LoVo (cell line): ENCODE data around the gene SLC28A3.
"Not testable (repeated sequence)": the region's sequence is repeated elsewhere in the genome, so short reads cannot be mapped to it uniquely, and the experiment has no call there.

Source experiments
- DNase-seq: peaks from one replicate; pipeline ENCODE4 v3.0.0-alpha.2; 2016; ENCODE audit warnings: low spot score

The SLC28A3 gene, protein sequence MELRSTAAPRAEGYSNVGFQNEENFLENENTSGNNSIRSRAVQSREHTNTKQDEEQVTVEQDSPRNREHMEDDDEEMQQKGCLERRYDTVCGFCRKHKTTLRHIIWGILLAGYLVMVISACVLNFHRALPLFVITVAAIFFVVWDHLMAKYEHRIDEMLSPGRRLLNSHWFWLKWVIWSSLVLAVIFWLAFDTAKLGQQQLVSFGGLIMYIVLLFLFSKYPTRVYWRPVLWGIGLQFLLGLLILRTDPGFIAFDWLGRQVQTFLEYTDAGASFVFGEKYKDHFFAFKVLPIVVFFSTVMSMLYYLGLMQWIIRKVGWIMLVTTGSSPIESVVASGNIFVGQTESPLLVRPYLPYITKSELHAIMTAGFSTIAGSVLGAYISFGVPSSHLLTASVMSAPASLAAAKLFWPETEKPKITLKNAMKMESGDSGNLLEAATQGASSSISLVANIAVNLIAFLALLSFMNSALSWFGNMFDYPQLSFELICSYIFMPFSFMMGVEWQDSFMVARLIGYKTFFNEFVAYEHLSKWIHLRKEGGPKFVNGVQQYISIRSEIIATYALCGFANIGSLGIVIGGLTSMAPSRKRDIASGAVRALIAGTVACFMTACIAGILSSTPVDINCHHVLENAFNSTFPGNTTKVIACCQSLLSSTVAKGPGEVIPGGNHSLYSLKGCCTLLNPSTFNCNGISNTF

DNA sequence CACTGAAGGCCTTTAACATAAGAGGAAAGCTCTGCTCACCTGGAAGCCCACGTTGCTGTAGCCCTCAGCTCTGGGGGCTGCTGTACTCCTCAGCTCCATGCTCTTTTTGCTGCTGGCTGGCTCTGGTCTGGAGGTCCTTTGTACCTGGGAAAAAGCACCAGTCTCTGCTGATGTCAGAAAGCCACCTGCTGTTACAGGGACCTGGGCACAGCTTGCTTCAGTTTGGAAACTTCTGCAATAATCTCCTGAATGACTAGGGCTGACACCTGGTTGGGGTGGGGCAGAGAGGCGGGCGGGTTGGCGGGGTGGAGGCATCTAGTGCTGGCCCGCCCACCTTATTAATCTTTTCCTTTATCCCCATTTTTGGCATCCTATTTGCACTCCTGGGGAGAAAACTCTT, at the start of gene SLC28A3:
TSS of gene SLC28A3 (minus strand) at position 224 of the 400 bp plus-strand sequence. CDS start at position 99, 125 bp downstream.
- no peak for DNase-seq

DNA sequence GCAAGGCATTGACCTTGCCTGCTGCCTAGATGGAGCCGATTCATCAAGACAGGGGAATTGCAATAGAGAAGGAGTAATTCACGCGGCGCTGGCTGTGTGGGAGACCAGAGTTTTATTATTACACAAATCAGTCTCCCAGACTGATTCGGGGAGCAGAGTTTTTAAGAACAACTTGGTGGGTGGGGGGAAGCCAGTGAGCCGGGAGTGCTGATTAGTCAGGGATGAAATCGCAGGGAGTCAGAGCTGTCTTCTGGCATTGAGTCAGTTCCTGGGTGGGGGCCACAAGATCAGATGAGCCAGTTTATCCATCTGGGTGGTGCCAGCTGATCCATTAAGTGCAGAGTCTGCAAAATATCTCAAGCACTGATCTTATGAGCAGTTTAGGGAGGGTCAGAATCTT, 49.7 kb upstream of the SLC28A3 start:
- DNase-seq = not testable (repeated sequence)

DNA sequence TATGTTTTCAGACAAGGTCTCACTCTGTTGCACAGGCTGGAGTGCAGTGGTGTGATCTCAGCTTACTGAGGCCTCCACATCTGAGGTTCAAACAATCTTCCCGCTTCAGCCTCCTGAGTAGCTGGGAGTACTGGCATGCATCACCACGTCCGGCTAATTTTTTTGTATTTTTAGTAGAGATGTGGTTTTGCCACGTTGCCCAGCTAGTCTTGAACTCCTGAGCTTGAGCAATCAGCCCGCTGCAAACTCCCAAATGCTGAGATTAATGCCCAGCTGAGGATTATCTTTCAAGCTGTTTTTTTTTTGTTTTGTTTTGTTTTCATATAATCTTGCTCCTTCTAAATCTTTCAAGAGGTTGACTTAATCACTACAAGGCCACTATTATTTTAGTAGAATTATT, 47.3 kb upstream of the SLC28A3 start:
- DNase-seq = no peak

DNA sequence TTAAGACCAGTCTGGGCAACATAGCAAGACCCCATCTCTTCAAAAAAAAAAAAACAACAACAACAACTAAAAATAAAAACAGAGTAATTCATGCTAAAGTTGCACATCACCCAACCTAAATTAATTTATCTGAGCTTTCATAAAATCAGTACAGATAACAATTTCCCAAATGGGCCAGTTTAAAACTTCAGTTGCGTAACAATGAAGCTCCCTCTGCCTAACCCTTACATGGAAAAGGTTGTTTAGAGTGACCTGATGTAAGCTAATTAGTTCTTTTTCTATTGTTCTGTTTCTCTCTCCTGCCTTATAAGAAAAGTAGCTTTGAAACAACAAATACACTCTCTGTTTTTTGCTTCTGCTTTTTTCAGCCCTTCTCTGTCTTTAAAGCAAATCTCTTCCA, 46.2 kb upstream of the SLC28A3 start:
- no peak for DNase-seq

DNA sequence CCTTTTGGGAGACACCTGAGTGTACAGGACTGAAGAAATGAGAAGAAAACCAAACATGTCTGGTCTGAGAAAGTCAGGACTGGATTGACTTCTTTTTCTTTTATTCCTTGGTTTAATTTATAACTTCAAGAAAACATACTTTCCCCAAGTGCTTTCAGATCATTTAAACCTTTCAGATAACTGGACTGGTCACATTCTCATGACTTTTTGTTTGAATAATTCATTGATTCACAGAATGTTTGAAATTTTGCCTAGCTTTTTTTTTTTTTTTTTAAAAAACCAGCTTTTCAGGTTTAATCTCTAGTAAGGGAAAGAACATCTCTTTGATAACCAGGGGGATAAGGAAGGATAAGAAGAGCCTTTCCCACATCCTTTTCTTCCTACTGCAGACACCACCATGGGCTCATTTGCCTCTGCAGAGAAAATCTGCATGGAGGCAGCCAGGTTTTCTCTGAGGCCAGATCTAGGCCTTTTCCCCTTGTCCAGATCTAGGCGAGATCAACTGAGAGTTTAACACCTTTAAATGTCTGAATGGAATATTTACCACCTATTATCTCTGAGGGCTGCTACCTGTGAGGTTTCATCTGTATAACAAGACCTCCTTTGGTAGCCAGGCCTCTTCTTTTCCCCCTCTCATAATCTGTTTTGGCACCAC, 45.0 kb upstream of the SLC28A3 start:
- DNase-seq = no peak

DNA sequence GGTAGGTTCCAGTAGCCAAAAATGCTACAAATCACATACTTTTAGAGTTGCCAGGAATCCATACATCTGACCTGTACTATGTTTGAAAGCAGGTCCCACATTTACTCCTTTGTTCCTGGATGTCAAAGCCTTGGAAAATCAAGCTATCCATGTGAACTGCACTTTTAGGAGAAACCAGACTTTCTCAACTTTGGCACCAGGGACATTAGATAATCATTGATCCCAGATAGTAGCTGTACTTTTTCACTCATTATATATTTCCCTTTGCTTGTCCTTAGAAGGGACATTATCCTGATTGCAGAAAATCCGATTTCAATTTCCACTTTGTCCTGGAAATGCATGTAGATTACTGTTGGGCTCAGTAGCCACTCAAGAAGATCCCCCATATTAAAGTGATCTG, 44.1 kb upstream of the SLC28A3 start:
- no peak for DNase-seq

DNA sequence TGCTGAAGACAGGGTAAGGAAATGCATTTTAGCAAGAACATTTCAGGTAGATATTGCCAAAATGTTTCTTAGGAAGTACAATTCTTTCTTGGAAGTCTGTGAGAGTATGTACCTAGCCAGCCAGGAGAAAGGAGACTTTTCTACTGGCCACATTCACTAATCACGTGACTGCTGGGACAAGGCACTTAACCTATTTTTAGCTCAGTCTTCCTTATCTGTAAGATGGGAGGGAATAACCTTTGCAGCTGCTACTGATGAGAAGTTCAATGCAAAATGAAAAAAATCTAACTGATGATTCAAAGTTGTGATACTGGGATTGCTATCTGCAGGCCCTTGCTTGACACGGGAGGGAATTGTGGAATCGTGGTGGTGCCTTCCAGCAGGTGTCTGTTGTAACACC, 42.6 kb upstream of the SLC28A3 start:
- no peak for DNase-seq

DNA sequence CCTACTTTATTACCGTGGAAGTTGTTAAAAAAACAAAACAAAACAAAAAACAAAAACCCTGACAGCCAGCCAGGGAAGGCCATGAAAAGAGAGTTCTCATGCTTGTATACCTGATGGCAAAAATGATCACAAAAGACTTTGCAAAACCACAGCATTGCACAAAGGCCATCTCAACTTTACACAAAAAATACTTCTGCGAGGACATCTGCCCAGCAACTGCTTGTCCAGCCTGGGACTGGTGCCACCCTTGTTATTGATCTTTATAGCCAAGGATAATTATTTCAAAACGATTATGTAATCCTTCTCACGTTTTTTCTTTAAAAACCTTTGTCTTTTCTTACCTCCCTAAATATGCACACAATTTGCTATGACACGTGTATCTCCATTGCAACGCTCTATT, 42.2 kb upstream of the SLC28A3 start:
- no peak for DNase-seq

DNA sequence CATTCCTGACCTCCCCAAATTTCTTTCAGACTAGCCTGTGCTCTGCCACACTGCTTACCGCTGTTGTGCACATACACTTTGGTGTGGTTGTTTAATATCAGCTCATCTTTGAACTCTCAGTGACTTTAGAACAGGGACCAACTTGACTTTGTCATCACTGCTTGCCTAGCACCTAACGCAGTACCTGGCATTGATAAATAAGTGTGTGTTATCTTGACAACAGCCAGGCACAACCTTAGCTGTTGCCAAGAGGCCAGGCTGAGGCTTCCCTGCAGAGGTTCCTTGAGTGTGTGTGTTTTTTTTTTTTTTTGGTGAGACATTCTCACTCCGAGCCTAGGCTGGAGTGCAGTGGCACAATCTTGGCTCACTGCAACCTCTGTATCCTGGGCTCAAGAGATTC, 41.0 kb upstream of the SLC28A3 start:
- no peak for DNase-seq

DNA sequence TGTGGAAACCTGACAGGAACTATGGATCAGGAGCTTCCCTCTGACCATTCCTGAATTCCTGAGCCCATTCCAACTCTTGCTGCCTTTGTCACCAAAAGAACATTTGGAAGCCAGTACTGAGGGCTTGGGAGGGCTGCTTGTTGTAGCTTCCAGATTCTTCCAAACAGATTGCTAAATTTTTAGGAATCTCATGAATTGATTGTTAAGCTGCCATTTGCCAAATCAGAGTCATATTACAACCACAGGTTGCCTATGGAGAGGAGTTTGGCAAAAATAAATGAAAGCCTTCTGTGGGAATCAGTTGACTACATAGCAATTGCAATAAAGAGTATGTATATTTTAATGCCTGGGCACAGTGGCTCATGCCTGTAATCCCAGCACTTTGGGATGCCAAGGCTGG, 39.2 kb upstream of the SLC28A3 start:
- DNase-seq = no peak

DNA sequence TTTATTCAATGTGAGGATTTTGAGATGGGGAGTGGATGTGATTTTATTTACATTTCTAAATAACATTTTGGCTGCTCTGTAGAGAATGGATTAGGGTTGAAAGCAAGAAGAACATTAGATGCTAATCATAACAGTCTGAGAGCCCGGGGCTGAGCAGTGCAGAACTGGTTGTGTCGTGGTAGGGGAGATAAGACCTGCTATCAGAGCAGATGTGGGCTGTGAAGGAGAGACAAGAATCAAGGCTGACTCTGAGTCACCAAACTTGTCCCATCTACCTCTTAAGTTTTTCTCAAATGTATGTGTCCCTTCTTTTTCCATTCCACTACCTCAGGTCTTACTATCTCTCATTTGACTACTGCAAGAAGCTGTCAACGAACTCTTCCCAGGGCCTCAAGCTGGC, 35.4 kb upstream of the SLC28A3 start:
- DNase-seq = no peak

DNA sequence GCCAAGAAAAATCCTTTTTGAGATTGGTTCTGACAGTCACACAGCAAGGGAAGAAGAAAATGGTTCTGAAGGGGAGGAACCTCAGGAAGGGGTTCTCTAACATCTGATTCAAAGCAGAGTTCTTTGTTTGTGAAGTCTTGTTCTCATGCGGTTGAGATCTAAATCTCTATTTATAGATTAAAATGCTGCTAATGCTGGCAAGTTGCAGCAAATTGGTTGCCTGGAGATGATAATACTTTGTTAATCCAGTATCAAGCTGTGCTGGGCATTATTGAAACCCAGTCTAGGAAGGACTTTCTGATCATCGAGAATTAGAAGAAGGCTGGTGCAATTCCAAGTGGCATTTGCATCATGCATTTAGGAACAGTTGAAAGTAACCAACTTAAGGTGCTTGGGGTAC, 34.0 kb upstream of the SLC28A3 start:
- no peak for DNase-seq

DNA sequence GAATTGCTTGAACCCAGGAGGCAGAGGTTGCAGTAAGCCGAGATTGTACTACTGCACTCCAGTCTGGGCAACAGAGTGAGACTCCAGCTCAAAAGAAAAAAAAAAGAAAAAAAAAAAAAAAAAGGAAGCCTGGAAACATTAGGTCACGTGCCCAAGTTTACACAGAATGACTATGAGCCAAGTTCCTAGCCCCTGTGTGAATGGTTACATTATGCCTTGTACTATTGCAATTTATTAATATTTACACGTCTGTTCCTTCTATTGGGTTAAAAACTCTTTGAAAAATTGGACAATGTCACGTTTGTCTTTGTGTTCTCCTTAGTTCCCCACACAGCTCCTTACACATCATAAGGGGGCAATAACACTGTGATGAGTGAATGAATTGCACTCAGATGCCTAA, 33.5 kb upstream of the SLC28A3 start:
- no peak for DNase-seq

DNA sequence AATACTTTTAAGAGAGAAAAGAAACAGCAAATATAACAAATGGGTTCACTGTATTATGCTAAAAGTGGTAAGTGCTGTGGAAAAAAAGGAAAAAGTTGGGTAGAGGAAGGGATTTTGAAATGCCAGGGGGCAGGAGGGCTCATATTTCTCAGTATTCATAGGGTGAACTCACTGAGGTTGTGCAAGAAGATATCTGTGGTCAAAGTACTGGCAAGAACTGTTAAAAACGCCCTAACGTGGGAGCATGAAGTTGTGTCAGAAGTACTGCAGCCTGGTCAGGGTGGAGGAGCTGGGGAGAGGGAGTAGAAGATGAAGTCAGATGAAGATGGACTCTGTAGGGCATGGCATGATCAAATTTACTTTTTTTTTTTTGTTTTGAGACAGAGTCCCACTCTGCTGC, 31.2 kb upstream of the SLC28A3 start:
- no peak for DNase-seq

DNA sequence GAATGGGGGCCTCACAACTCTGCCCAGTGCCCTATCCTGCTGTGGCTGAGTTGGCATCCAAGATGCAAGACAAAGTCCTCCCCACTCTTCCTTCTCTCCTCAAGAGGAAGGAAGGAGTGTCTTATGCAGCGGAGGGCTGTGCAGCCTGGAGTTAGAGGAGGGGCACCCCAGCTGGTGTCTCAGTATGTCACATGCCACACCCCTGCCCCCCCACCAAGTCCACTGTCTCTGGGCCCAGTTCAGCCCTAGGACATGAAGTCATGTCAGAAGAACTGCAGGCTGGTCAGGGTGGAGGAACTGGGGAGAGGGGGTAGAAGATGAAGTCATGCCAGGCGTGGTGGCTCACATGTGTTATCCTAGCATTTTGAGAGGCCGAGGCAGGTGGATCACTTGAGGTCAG, 28.0 kb upstream of the SLC28A3 start:
- DNase-seq = no peak

DNA sequence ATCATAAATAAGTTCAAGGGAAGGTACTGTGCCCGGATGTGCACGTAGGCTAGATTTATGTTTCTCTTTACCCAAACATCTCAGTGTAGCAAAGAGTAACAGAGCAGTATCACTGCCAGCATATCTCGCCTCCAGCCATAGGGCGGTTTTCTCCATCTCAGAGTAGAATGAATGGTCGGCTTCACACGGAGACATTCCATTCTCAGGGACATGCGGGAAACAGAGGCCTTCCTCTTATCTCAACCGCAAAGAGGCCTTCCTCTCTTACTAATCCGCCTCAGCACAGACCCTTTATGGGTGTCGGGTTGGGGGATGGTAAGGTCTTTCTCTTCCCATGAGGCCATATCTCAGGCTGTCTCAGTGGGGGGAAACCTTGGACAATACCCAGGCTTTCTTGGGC, 27.2 kb upstream of the SLC28A3 start:
- not testable (repeated sequence) for DNase-seq

DNA sequence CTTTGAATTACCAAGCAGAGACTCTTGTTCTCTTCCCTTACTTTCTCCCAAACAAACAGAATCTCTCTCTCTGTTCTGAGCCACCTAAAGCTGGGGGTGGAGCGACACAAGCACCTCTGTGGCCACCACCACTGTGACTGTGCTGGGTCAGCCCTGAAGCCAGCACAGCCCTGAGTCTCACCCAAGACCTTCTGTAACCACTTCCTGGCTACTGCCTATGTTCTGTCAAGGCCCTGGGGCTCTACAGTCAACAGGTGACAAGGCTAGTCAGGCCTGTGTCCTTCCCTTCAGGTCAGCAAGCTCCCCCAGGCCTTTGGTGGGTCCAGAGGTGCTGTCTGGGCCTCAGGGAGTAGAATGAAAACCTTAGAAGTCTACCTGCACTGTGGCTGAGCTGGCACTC, 26.1 kb upstream of the SLC28A3 start:
- DNase-seq = no peak

DNA sequence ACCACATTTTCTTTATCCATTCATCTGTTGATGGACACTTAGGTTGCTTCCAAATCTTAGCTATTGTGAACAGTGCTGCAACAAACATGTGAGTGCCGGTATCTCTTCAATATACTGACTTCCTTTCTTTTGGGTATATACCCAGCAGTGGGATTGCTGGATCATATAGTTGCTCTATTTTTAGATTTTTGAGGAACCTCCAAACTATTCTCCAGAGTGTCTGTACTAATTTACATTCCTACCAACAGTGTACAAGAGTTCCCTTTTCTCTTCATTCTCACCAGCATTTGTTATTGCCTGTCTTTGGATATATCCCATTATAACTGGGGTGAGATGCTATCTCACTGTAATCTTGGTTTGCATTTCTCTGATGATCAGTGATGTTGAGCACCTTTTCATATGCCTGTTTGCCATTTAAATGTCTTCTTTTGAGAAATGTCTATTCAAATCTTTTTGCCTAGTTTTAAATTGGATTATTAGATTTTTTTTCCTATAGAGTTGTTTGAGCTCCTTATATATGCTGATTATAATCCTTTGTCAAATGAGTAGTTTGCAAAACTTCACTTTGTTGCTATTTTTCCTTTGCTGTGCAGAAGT, 24.4 kb upstream of the SLC28A3 start:
- not testable (repeated sequence) for DNase-seq

DNA sequence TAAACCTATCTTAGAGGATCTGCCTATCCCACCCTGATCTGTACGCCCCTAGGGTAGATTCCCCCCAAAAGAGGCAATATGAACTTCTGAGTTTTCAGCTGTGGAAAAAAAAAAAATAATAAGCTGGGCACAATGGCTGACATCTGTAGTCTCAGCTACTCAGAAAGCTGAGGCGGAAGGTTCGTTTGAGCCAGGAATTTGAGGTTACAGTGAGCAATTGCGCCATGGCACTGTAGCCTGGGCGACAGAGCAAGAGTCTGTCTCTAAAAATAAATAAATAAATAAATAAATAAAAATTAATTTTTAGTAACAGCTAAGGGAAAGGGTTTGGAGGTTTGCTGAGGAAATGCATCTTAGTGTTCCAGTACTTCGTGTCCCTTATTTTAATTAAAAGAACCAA, 21.1 kb upstream of the SLC28A3 start:
- no peak for DNase-seq

DNA sequence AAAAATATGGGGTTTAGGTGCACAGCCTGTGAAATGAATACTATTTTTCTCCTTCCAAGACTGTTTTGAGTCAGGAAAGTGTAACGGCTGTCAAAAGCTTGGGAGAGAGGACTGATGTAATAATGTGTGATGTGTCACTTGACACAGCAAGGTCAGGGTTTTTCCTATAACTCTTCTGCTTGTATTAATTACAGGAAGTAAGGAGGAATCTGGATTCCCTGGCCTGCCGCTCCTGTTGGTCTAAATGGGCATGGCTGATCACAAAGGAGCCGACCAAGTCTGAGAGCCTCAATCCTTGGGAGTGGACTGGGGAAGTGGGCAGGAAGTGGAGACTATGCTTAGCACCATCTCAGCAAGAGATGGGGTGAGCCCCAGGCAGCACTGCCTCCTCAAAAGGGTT, 16.7 kb upstream of the SLC28A3 start:
- DNase-seq = no peak

DNA sequence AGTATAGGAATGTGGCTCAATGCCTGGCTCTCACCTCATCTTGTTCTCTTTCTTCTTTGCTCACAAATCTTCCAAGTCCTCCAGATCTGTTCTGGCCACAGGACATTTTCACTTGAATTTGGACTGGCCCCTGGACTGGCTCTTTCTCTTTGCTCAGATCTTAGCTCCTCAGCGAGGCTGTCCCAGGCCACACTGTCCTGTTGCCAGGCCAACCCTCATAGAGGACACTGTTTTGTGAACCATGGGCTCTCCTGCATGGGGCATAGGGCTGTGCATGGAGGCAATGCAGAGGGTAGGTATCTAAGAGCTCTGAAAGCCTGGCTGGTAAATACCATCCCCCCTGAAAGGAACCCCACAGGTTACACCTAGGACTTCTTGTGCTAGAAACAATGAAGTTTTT, 13.5 kb upstream of the SLC28A3 start:
- no peak for DNase-seq

DNA sequence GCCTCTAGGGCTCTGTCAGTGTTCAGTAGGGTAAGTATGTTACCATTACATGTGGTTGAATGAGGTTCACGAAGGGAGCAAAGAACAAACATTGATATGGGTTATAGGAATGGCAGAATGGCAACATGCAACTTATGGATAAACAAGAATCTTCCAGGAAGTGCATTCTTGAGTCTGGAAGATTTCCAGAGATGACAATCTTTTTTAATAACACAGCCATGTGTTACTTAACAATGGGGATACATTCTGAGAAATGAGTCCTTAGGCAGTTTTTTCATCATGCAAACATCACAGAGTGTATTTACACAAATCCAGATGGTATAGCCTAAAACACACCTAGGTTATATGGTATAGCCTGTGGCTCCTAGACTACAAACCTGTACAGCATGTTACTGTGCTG, 9.1 kb upstream of the SLC28A3 start:
- DNase-seq = no peak

DNA sequence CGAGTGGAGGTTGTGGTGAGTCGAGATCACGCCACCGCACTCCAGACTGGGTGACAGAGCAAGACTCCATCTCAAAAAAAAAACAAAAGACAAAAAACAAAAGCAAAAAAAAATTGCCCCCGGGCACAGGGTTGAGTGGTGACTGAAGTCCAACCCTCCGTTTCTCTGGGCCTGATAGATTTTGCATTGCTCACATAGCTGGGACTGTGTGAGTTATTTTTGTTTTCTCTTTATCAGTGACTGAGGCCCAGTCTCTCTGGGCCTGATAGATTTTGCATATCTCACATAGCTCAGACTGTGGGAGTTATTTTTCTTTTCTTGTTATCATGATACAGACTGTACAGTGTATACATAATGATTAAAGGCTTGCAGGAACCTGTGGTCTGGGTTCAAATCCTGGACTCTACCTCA, 2.6 kb upstream of the SLC28A3 start:
- no peak for DNase-seq
